H4 (cell line): Measurements from ENCODE around the gene CCIN. TPM values are rescaled to one million over a fixed set of nuclear protein-coding genes. Genes with fewer than 3 reads are reported as not detected.
A peak's percentile ranks its signal among the peaks of the same experiment; 100 is the strongest.
"Not testable (repeated sequence)": the region's sequence is repeated elsewhere in the genome, so short reads cannot be mapped to it uniquely, and the experiment has no call there.

ENCODE experiments used
- DNase-seq: peaks from one replicate; pipeline ENCODE4 v3.0.0-alpha.2; 2015; ENCODE audit warnings: low spot score
- total RNA-seq: library from RNA; depleted of rRNA; stranded (reverse); fragments of >200 nt; shearing (Covaris generic); gene quantifications from 2 replicates; pipeline ENCODE4 v1.2.3, GENCODE V29; 2014; rRNA removed

Gene CCIN
- total RNA-seq, result 0.17 TPM in 1 of 2 replicates, not detected in the other

DNA sequence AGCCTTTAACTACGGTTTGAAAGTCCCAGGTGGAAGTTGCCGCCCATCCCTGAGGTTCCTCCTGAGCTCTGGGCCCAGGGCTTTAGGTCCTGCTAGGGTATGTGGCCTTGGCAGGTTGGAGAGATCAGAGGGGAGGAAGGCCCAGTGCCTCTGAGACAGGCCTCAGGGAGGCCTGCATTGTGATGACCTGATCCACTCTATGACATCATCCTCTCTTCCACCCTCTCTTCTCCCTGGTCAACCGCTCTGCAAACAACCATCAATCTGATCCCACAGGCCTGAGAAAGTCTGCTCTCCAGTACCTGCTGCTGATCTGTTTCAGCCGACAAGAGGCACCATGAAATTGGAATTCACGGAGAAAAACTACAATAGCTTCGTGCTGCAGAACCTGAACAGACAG lies at the start of gene CCIN:
Gene CCIN, plus strand, starts transcription at position 223 of the 400 bp plus-strand sequence. Its CDS starts 115 bp downstream, at position 338.
- DNase-seq, result no peak

DNA sequence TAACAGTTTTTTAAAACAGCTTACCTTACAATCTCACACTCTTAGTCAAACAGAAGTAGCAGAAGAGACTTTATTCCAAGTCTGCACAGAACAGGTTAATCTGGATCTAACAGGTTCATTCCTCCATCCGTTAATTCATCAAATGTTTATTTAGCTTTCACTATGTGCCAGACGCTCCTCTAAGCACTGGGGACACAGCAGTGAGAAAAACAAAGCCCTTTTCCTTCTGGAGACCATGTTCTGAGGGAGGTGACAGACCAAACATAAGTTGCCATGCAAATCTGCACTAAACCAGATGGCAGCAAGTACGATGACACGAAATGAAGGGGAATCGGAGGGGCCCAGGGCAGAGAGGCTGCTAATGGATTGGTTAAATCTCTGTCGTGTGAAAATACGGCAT lies 49.7 kb upstream of the CCIN start:
- DNase-seq, result no peak

- no peak for DNase-seq
These were observed 48.5 kb upstream of the CCIN start for GRCh38 chr9:36120705-36121104.

- DNase-seq, result no peak
These were observed 47.2 kb upstream of the CCIN start for GRCh38 chr9:36121971-36122370.

GRCh38 chr9:36123515-36123914 lies 45.7 kb upstream of the CCIN start:
- DNase-seq, result no peak

- DNase-seq, result no peak
These were observed 43.9 kb upstream of the CCIN start for GRCh38 chr9:36125062-36125855.

DNA sequence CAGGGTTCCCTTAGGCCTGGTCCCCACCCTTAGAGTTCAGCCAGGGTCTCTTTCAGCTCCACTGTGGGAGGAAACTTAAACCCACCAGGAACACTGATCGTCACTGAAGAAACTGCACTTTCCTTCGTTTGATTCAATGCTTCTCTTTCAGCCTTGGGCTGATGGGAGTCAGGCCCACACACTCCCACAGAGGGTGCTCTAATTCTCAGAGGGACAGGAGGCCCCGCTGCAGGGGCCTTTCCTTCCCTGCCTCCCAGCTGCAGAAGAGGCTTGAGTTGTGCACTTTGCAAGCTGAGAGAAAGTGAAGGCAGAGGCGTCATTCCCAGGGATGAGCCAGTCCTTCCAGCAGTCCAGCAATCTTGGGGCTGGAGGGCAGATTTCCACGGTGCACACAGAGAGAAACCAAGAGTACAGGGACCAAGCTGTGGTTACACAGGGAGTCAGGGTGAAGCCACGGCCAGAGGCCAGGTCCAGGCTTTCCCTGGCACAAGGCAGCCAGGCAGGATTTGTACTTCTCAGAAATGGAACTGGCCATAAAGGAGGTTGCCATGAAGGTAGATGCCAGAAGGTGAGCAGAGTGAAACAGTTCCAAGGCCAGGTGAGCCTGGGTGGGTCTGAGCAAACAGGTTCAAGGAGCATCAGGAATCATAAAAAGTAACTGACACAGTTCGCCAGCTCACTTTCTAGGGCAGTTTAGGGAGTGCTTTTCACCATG lies 43.0 kb upstream of the CCIN start:
- DNase-seq, result no peak

DNA sequence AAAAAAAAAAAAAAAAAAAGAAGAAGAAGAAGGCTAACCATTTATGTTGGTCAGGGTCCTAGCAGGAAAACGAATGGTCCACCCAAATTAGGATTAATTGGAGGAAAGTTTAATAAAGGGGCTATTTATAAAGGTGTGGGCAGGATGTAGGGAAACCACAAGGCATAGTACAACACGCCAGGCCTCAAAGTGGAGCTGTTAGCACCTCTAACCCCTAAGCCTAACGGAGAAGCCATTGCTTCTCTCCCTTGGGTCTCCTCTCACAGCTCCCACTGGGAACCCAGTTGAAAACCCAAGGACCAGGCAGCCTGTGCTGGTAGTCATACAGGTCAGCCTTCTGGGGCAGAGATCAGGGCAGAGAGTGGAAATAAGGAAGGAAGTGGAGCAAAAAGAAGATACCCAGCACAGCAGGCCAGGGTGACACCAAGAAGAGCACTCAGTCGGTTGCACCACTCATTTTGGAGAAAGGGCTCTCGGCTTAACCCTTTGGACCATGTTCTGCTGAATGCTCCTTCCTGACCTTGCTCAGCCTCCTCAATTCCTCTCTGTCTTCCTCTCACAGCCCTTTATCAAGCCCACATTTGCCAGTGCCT lies 41.4 kb upstream of the CCIN start:
- no peak for DNase-seq

DNA sequence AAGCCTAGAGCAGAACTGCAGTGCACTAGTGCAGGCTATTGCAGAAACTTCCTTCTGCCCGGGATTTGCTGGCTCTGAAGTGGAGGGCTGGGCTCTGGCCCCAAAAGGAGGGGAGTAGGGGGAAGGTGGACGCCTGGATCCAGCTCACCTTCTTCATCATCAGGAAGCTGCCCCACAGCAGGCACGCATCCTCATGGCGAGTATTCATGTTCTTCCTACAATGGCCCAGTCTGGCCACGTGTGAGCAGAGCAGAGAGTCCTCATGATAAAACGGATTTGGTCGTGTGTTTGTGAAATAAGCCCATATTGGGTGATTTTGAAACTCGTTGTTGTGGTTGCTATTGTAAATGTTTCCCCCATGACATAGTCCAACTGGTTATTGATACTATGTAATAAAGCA lies 40.8 kb upstream of the CCIN start:
- DNase-seq, result no peak

DNA sequence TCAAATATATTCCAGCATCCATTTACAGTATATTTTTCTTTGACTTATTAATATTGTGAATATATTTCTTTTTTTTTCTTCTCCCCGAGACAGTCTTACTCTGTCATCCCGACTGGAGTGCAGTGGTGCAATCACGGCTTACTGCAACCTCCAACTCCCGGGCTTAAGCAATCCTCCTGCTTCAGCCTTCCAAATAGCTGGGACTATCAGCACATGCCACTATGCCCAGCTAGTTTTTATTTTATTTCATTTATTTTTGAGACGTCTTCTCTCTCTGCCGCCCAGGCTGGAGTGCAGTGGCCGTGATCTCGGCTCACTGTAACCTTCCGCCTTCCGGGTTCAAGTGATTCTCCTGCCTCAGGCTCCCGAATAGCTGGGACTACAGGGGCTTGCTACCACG lies 40.0 kb upstream of the CCIN start:
- no peak for DNase-seq

GRCh38 chr9:36131666-36132065 lies 37.5 kb upstream of the CCIN start:
- DNase-seq, result not testable (repeated sequence)

GRCh38 chr9:36132086-36132485 lies 37.1 kb upstream of the CCIN start:
- no peak for DNase-seq

GRCh38 chr9:36134761-36135505 lies 34.3 kb upstream of the CCIN start:
- DNase-seq, result no peak

GRCh38 chr9:36135741-36136271 lies 33.4 kb upstream of the CCIN start:
- DNase-seq, result no peak

GRCh38 chr9:36136272-36136893 lies 32.8 kb upstream of the CCIN start, which contains the start of gene GLIPR2:
TSS of gene GLIPR2 (plus strand) at chr9:36136733. CDS start at chr9:36136779, 46 bp downstream.
- peak; percentile 45 for DNase-seq

- DNase-seq, result no peak
These were observed 32.2 kb upstream of the CCIN start for GRCh38 chr9:36136894-36137391.

DNA sequence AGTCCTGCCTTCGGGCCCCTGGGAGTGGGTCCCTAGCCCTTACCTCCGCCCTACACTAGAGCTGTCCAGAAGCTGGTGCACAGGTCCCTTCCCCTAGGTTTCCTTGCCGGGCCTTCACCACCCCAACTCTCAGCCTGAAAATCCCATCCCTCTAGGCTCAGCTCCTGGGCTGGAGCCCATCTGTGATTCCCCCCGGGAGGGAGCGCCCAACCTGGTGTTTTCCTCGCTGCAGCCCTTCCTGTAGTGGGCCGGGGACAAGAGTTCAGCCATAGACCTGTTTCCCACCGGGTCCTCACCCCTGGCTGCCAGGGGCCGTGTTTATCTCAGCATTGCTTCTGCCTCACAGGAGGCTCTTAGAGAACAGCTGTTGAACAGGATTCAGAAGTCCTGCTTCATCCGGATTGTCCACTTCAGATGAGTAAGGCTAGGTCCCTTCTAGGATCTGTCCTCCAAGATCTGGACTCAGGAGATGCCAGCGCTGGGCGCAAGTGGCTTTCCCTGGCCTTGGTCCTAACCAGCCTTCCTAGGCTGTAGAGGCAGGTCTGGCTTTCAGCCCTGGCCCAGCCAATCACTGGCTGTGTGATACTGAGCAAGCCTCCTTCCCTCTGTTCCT lies 31.7 kb upstream of the CCIN start:
- no peak for DNase-seq

- DNase-seq, result no peak
These were observed 30.7 kb upstream of the CCIN start for GRCh38 chr9:36138496-36138895.

- DNase-seq, result no peak
These were observed 30.3 kb upstream of the CCIN start for GRCh38 chr9:36138901-36139300.
